Breast epithelium (tissue), 4 donors: ENCODE data around the gene PASD1. TPM values are rescaled to one million over a fixed set of nuclear protein-coding genes. Genes with fewer than 3 reads are reported as not detected.

Experiments used
- DNase-seq, 2 donors: peaks; one replicate each; pipeline ENCODE4 v3.0.0-alpha.2; 2019; ENCODE audit warnings: low spot score in 2 of 2
- H3K27ac ChIP-seq, 2 donors: fragments of 200-600 bp; sonication (generic) in 1 of 2; one replicate each; pipeline ENCODE4 v1.5.1; 2016 to 2019; ENCODE audit warnings: mild to moderate bottlenecking in 1 of 2
- H3K27me3 ChIP-seq, 2 donors: fragments of 200-600 bp; sonication (generic) in 1 of 2; one replicate each; pipeline versions ENCODE4 v1.5.1 to v1.6.0; 2017 to 2019; ENCODE audit warnings: control low read depth in 1 of 2, mild to moderate bottlenecking in 1 of 2
- H3K36me3 ChIP-seq: fragments of 200-600 bp; one replicate; pipeline ENCODE4 v1.5.1; 2019
- H3K4me1 ChIP-seq, 2 donors: fragments of 200-600 bp; sonication (generic); one replicate each; pipeline ENCODE4 v1.5.1; 2016 to 2019; ENCODE audit warnings: control low read depth in 1 of 2
- H3K4me3 ChIP-seq, 3 donors: fragments of 200-600 bp; sonication (generic); 1 replicate in 2 of 3; 2 replicates in 1 of 3; pipeline ENCODE4 v1.5.1; 2016 to 2019; ENCODE audit warnings: mild to moderate bottlenecking in 3 of 3, moderate library complexity in 2 of 3
- H3K9me3 ChIP-seq, 2 donors: fragments of 200-600 bp; sonication (generic) in 1 of 2; one replicate each; pipeline ENCODE4 v1.5.1; 2016 to 2019; ENCODE audit warnings: control low read depth in 1 of 2
- POLR2A ChIP-seq: fragments of 450-650 bp; IDR thresholded peaks from one replicate; pipeline ENCODE4 v1.6.1; 2016; ENCODE audit warnings: antibody characterized with exemption, mild to moderate bottlenecking, moderate library complexity
- POLR2AphosphoS5 ChIP-seq, 3 donors: sonication (generic); formaldehyde crosslinking; IDR thresholded peaks; one replicate each; pipeline ENCODE4 v1.6.1; 2017; ENCODE audit warnings: antibody characterized with exemption in 3 of 3
- intact Hi-C: fragments of 100-400 bp; cut with DNase I; formaldehyde crosslinking; loops from one replicate; pipeline ENCODE4 v1.15.1; 2023; ENCODE audit warnings: low total_unique reads
- total RNA-seq, 3 donors: library from RNA; depleted of rRNA; stranded (reverse); fragments of >200 nt; gene quantifications; one replicate each; pipeline ENCODE4 v1.1.0, GENCODE V29; 2016
- TF ChIP-seq, protein P1 (sequence below), 3 donors: fragments of 450-650 bp; IDR thresholded peaks; one replicate each; pipeline ENCODE4 v1.5.1; 2016 to 2017; ENCODE audit warnings: antibody characterized with exemption in 3 of 3, mild to moderate bottlenecking in 3 of 3, moderate library complexity in 3 of 3

PASD1 gene
- total RNA-seq, 3 donors from 2014 or later = not detected

DNA sequence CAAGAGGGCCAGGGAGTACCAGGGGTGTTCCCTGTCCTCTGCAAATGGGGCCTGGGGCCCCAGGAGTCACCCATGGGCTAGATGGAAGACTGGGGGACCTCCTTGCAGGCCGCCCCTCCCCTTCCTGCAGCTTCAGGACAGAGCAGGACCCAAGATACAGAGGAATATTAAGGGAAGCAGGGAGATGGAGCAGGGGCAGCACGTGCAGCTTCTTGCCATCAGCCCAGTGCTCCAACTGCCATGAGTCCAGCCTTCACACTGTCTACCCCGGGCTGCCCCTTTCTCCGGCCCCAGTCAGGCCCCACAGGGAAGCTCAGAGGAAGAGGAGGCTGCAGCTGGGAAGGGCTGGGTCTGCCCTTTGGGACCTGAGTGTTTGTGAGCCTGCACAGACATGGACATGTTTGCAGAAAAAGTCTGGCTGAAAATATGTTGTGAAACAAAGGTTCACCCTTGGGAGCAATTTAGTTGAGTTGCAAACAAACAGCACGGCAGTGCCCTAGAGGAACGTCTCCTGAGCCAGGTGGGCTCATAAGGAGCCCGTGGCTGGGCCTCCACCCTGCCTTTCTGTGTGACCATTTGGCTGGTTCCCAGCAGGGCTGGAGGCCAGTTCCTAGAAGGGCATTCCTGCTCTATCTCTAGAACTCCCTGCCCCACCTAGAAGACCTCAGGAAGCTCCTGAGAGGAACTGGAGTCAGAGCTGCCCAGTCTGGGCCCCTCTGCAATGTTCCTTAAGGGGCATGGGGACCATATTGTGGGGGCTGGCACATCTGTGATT, 161.3 kb downstream of the PASD1 start:
- Histone ChIP-seq H3K4me3 (no peak overlapping the region), H3K27ac (no peak overlapping the region), H3K36me3 (no peaks in the 10 kb centered on the region), H3K4me1 (no peaks in the 10 kb centered on the region), H3K9me3 (no peaks in the 10 kb centered on the region), H3K27me3 (peaks cover 0 to 60% of the 10 kb centered on the region in 2 donors)
- intact Hi-C loops = no loop called here
- TF ChIP-seq, protein P1, sequence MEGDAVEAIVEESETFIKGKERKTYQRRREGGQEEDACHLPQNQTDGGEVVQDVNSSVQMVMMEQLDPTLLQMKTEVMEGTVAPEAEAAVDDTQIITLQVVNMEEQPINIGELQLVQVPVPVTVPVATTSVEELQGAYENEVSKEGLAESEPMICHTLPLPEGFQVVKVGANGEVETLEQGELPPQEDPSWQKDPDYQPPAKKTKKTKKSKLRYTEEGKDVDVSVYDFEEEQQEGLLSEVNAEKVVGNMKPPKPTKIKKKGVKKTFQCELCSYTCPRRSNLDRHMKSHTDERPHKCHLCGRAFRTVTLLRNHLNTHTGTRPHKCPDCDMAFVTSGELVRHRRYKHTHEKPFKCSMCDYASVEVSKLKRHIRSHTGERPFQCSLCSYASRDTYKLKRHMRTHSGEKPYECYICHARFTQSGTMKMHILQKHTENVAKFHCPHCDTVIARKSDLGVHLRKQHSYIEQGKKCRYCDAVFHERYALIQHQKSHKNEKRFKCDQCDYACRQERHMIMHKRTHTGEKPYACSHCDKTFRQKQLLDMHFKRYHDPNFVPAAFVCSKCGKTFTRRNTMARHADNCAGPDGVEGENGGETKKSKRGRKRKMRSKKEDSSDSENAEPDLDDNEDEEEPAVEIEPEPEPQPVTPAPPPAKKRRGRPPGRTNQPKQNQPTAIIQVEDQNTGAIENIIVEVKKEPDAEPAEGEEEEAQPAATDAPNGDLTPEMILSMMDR (IDR thresholded peaks at IDR 0.05) = no peak
- TF ChIP-seq POLR2A (no peak), POLR2AphosphoS5 (IDR thresholded peaks at IDR 0.05) (no peak)
- peak in 1 of 2 donors; percentile 54 for DNase-seq

DNA sequence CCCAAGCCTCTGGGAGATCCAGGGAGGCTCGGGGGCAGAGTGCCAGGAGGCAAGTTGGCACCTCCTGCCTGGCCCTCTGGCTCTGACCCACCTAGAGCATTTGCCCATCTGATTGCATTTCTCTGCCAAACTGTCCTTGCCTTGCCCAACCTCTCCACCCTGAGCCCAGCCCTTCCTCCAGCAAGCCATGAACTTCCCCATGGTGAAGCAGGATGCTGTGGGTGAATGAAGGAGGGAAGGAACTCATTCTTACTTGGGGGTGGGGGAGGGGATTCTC, 161.8 kb downstream of the PASD1 start:
- Histone ChIP-seq H3K27me3 (peaks cover 0 to 60% of the 10 kb centered on the region in 2 donors), H3K27ac (no peak overlapping the region), H3K36me3 (no peaks in the 10 kb centered on the region), H3K4me3 (no peak overlapping the region), H3K4me1 (no peaks in the 10 kb centered on the region), H3K9me3 (no peaks in the 10 kb centered on the region)
- intact Hi-C loops = no loop called here
- TF ChIP-seq POLR2A (no peak), POLR2AphosphoS5 (IDR thresholded peaks at IDR 0.05) (no peak)
- TF ChIP-seq, protein P1 (IDR thresholded peaks at IDR 0.05) = no peak
- DNase-seq = no peak

Other genes with a start within 250 kb of the PASD1 start
- gene VMA21, start 166.5 kb upstream of the PASD1 start, total RNA-seq = 10 to 100 TPM; 28.6 to 45.5 (median 32.8) TPM
- 1 to 10 TPM; 1.3 to 2.3 (median 1.8) TPM for gene PRRG3, start 131.8 kb downstream of the PASD1 start, total RNA-seq
- gene FATE1, start 152.4 kb downstream of the PASD1 start, total RNA-seq = not detected
- not detected for gene CNGA2, start 171.1 kb downstream of the PASD1 start, total RNA-seq